Measurements from ENCODE around the gene PDE6A. TPM values are rescaled to one million over a fixed set of nuclear protein-coding genes. Genes with fewer than 3 reads are reported as not detected.

PDE6A gene
- total and polyA plus RNA-seq, 2 of the 8 experiments (the other 6 are each of a cell fraction or from before 2014, with no cell fraction given) = not detected

GRCh38 chr5:149911031-149911430 lies 33.6 kb downstream of the PDE6A start:
- Histone ChIP-seq H3K4me1 (replicated peaks in 1 of 4; ENCODE audit: control insufficient read depth in 3 of 4, insufficient read depth in 4 of 4, low read length in 3 of 4) (peaks cover 0 to 3% (median 0%) of the 10 kb centered on the region in 4 experiments; a peak in 1 of 7 replicates), H2BK120ac (replicated peaks; ENCODE audit: low read depth, low read length) (no peak overlapping the region), H3K9me3 (ENCODE audit: insufficient read depth in 2 of 2, low read depth in 1 of 2, low read length in 1 of 2) (no peaks in the 10 kb centered on the region), H3K14ac (ENCODE audit: insufficient read length) (no peak overlapping the region), H3K18ac (ENCODE audit: extremely low read depth, low read length) (no peak overlapping the region), H4K8ac (ENCODE audit: extremely low read depth, insufficient read depth, low read length) (no peak overlapping the region), H3K9ac (replicated peaks in 1 of 4; ENCODE audit: extremely low read depth in 1 of 4, low read depth in 3 of 4, low read length in 3 of 4) (no peak overlapping the region), H4K91ac (replicated peaks; ENCODE audit: insufficient read length, low read length) (no peak overlapping the region), H3K56ac (replicated peaks; ENCODE audit: insufficient read length, low read depth, low read length) (no peak overlapping the region), H3K79me2 (ENCODE audit: control insufficient read depth in 1 of 2, insufficient read depth in 2 of 2, low read length in 2 of 2) (no peaks in the 10 kb centered on the region), H2AFZ (ENCODE audit: low read length) (no peak overlapping the region), H2BK5ac (ENCODE audit: low read depth, low read length) (no peak overlapping the region), H2BK15ac (ENCODE audit: low read length) (no peak overlapping the region), H2AK5ac (ENCODE audit: low read depth, low read length) (no peak overlapping the region), H3K23ac (ENCODE audit: insufficient read length) (no peak overlapping the region), H3K27me3 (replicated peaks in 1 of 4; ENCODE audit: control insufficient read depth in 3 of 4, extremely low read depth in 1 of 4, insufficient read depth in 3 of 4, low read length in 3 of 4) (no peaks in the 10 kb centered on the region), H3K4me3 (ENCODE audit: extremely low read depth in 1 of 4, insufficient read depth in 2 of 4, low read depth in 3 of 4, low read length in 4 of 4) (no peak overlapping the region), H3K27ac (ENCODE audit: low read depth, low read length) (no peak overlapping the region), H4K5ac (ENCODE audit: insufficient read length, low read depth, low read length) (no peak overlapping the region), H3K4me2 (ENCODE audit: insufficient read depth in 1 of 2, low read depth in 2 of 2, low read length in 2 of 2) (no peak overlapping the region), H3K36me3 (ENCODE audit: control insufficient read depth in 2 of 4, insufficient read depth in 4 of 4, low read length in 3 of 4) (no peaks in the 10 kb centered on the region), H3K4ac (replicated peaks; ENCODE audit: insufficient read length, low read depth, low read length) (no peak overlapping the region), H2BK20ac (ENCODE audit: low read length) (no peak overlapping the region), H3K23me2 (ENCODE audit: low read depth, low read length) (no peaks in the 10 kb centered on the region), H3K79me1 (ENCODE audit: low read depth, low read length) (no peaks in the 10 kb centered on the region), H2BK12ac (ENCODE audit: low read depth, low read length) (no peak overlapping the region), H4K20me1 (replicated peaks in 1 of 2; ENCODE audit: control insufficient read depth in 1 of 2, insufficient read depth in 2 of 2, low read length in 2 of 2) (no peaks in the 10 kb centered on the region)
- FAIRE-seq = no peak
- no peak for DNase-seq (ENCODE audit: low read depth in 1 of 2, low spot score in 2 of 2)
- CTCF ChIA-PET (ENCODE audit: partially characterized antibody) = interaction anchor here (0.6 to 1.6 kb wide), 5 partner anchors 63 to 257 kb away, joined by 3 to 4 read pairs (median 3); no protein-coding TSS in a partner anchor
- WGBS, 2 experiments (ENCODE audit: extremely low coverage in 1 of 2, insufficient coverage in 1 of 2, insufficient read length in 1 of 2, insufficient replicate concordance in 2 of 2, low coverage in 1 of 2, low lambda C conversion rate in 2 of 2, missing lambda C conversion rate in 1 of 2) = 93% methylated on average over 1 of the region's 1 CpG; no CpG with 5 or more reads in 1 of the 2 experiments
- POLR2A ChIA-PET (ENCODE audit: partially characterized antibody) = no interaction called here
- TF ChIP-seq TAF1 (IDR thresholded peaks at IDR 0.05; ENCODE audit: low read depth, low read length) = no peak
